GM12801 (cell line): ENCODE measurements around the gene SMAD4.

Experiments used
- TF ChIP-seq, protein P1 (sequence below): IDR thresholded peaks from one replicate; pipeline ENCODE4 v1.5.1; 2011; ENCODE audit warnings: control low read depth; ENCODE audit not compliant: insufficient read length; ENCODE audit errors: extremely low read depth

SMAD4 gene

DNA sequence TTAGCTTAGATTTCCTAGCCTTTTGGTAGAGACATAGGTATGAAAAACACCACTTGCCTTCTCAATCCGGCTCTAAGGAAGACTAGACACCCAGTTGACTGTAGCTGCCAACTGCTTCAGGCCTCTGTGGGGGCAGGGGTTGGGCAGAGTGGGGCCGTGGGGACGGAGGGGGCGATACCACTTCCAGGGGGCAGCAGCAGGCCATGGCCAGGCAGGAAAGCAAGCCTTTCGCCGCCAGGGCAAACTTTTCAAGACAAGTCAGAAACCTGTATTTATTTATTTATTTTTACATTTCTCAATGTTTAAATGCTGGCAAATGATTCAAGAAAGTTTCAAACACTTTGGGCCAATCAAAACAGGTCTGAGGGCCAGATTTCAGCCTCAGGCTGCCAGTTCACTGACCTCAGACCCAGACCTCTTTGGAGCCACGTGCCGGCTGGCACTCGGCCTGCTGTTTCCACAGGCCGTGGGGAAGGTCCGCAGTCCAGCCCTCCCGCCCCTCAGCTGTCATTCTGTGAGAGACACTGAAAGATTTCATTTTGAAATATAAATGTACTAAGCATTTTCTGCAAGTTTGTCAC lies 103.7 kb downstream of the SMAD4 start:
- TF ChIP-seq, protein P1, sequence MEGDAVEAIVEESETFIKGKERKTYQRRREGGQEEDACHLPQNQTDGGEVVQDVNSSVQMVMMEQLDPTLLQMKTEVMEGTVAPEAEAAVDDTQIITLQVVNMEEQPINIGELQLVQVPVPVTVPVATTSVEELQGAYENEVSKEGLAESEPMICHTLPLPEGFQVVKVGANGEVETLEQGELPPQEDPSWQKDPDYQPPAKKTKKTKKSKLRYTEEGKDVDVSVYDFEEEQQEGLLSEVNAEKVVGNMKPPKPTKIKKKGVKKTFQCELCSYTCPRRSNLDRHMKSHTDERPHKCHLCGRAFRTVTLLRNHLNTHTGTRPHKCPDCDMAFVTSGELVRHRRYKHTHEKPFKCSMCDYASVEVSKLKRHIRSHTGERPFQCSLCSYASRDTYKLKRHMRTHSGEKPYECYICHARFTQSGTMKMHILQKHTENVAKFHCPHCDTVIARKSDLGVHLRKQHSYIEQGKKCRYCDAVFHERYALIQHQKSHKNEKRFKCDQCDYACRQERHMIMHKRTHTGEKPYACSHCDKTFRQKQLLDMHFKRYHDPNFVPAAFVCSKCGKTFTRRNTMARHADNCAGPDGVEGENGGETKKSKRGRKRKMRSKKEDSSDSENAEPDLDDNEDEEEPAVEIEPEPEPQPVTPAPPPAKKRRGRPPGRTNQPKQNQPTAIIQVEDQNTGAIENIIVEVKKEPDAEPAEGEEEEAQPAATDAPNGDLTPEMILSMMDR: no peak
